Keratinocyte (primary cell): ENCODE results near the gene CPEB1. TPM values are rescaled to one million over a fixed set of nuclear protein-coding genes. Genes with fewer than 3 reads are reported as not detected.
A peak's percentile ranks its signal among the peaks of the same experiment; 100 is the strongest.

Experiments used
- DNase-seq: peaks from one replicate; pipeline ENCODE4 v3.0.0-alpha.2; 2011; ENCODE audit warnings: low read depth, missing footprints, low spot score
- FAIRE-seq: peaks from 2 replicates; lab custom pipeline; 2011; peaks lifted over from hg19 to GRCh38; lab: Jason Lieb, UNC
- H2AFZ ChIP-seq: 2 replicates; pipeline ENCODE4 v1.6.0; 2012; ENCODE audit warnings: low read length, control low read depth, inconsistent platforms; ENCODE audit not compliant: control insufficient read depth
- H3K27ac ChIP-seq: 2 replicates; pipeline ENCODE4 v1.5.1; 2011; ENCODE audit warnings: low read length; ENCODE audit not compliant: control insufficient read depth, insufficient read depth
- H3K27me3 ChIP-seq: 3 replicates; pipeline ENCODE4 v1.6.0; 2011; ENCODE audit warnings: low read length; ENCODE audit not compliant: control insufficient read depth, insufficient read depth; ENCODE audit errors: extremely low read depth
- H3K36me3 ChIP-seq, 2 experiments: 2 replicates in 1 of 2; 3 replicates in 1 of 2; pipeline ENCODE4 v1.5.1; 2011; ENCODE audit warnings: low read length in 2 of 2, mild to moderate bottlenecking in 1 of 2; ENCODE audit not compliant: control insufficient read depth in 2 of 2, insufficient read depth in 2 of 2; ENCODE audit errors: extremely low read depth in 1 of 2
- H3K4me1 ChIP-seq: 3 replicates; pipeline ENCODE4 v1.5.1; 2011; ENCODE audit warnings: low read length; ENCODE audit not compliant: control insufficient read depth, insufficient read depth; ENCODE audit errors: extremely low read depth
- H3K4me2 ChIP-seq: 3 replicates; pipeline ENCODE4 v1.6.0; 2011; ENCODE audit warnings: low read depth, low read length; ENCODE audit not compliant: control insufficient read depth, insufficient read depth; ENCODE audit errors: extremely low read depth
- H3K4me3 ChIP-seq, 3 experiments: fragments of 200-600 bp in 1 of 3; sonication (generic) in 1 of 3; 2 replicates in 2 of 3; 3 replicates in 1 of 3; pipeline ENCODE4 v1.5.1; 2011 to 2016; ENCODE audit warnings: low read length in 3 of 3, mild to moderate bottlenecking in 3 of 3, control low read depth in 2 of 3, inconsistent platforms in 1 of 3, low read depth in 1 of 3, mixed read lengths in 1 of 3, mixed run types in 1 of 3, moderate library complexity in 1 of 3; ENCODE audit not compliant: control insufficient read depth in 2 of 3, insufficient read depth in 2 of 3; ENCODE audit errors: extremely low read depth in 1 of 3
- H3K79me2 ChIP-seq: 2 replicates; pipeline ENCODE4 v1.6.0; 2012; ENCODE audit warnings: low read length; ENCODE audit not compliant: control insufficient read depth, insufficient read depth
- H3K9ac ChIP-seq: 3 replicates; pipeline ENCODE4 v1.6.0; 2011; ENCODE audit warnings: low read length; ENCODE audit not compliant: control insufficient read depth, insufficient read depth; ENCODE audit errors: extremely low read depth
- H3K9me1 ChIP-seq: 3 replicates; pipeline ENCODE4 v1.6.0; 2011; ENCODE audit warnings: low read length; ENCODE audit not compliant: control insufficient read depth, insufficient read depth; ENCODE audit errors: extremely low read depth
- H3K9me3 ChIP-seq: 2 replicates; pipeline ENCODE4 v1.5.1; 2012; ENCODE audit warnings: low read depth, low read length; ENCODE audit not compliant: control insufficient read depth
- H4K20me1 ChIP-seq: 3 replicates; pipeline ENCODE4 v1.6.0; 2011; ENCODE audit warnings: low read length; ENCODE audit not compliant: control insufficient read depth, insufficient read depth; ENCODE audit errors: extremely low read depth
- CTCF ChIP-seq, 3 experiments: IDR thresholded peaks in 1 of 3; conservative IDR thresholded peaks in 1 of 3; optimal IDR thresholded peaks in 1 of 3; 2 replicates in 2 of 3; 3 replicates in 1 of 3; pipeline versions ENCODE3 to v1.5.1; 2011; ENCODE audit warnings: low read length in 3 of 3, mild to moderate bottlenecking in 3 of 3, moderate library complexity in 2 of 3, control low read depth in 1 of 3, inconsistent platforms in 1 of 3; ENCODE audit not compliant: insufficient read depth in 2 of 3; ENCODE audit errors: extremely low read depth in 1 of 3
- EZH2 ChIP-seq: IDR thresholded peaks from one replicate; pipeline ENCODE4 v1.6.1; 2012; ENCODE audit warnings: inconsistent platforms, mild to moderate bottlenecking, low read length, moderate library complexity
- dilution Hi-C: fragments of 300-500 bp; cut with MboI; formaldehyde crosslinking; loops from one replicate; pipeline ENCODE4 v1.7.0; 2020; ENCODE audit warnings: low sequenced_read_pairs; ENCODE audit not compliant: extremely low pct_ligation_motif_present
- polyA plus RNA-seq, 5 experiments: library from polyadenylated mRNA; depleted of rRNA in 3 of 5; stranded (reverse) in 3 of 5; stranded (forward) in 1 of 5; unstranded in 1 of 5; fragments of >200 nt; gene quantifications; 1 replicate in 1 of 5; 2 replicates in 3 of 5; 3 replicates in 1 of 5; pipeline versions ENCODE4 v1.2.1 to v1.2.3, GENCODE V29; 2011 to 2012; ENCODE audit warnings: missing spikeins in 2 of 5, low read depth in 1 of 5, low replicate concordance in 1 of 5

The CPEB1 gene
- polyA plus RNA-seq, 1 donor (not counting 4 experiments of a cell fraction or from before 2014, with no cell fraction given), result 0.16 TPM

- DNase-seq (no peak), FAIRE-seq (no peak)
- no peak for TF ChIP-seq EZH2
- TF ChIP-seq CTCF (optimal IDR thresholded peaks at IDR 0.05 in 1 of 3, IDR thresholded peaks at IDR 0.05 in 1 of 3, conservative IDR thresholded peaks at IDR 0.05 in 1 of 3; ENCODE audit: extremely low read depth in 1 of 3, insufficient read depth in 2 of 3, low read length in 3 of 3), result no peak
- Histone ChIP-seq H4K20me1 (peaks cover 25% of the 10 kb centered on the region), H3K4me2 (peak overlapping the region; percentile 84), H3K9me3 (no peaks in the 10 kb centered on the region), H3K27ac (peak overlapping the region; percentile 86), H3K27me3 (no peaks in the 10 kb centered on the region), H3K36me3 (peaks cover 34 to 38% of the 10 kb centered on the region in 2 experiments), H3K4me1 (peaks cover 22% of the 10 kb centered on the region), H2AFZ (no peak overlapping the region), H3K9ac (peak overlapping the region; percentile 98), H3K4me3 (peak overlapping the region; percentile 93 to 99 (median 94)), H3K79me2 (peaks cover 41% of the 10 kb centered on the region), H3K9me1 (no peaks in the 10 kb centered on the region)
- dilution Hi-C loops, result no loop called here
Observed at GRCh38 chr15:82539691-82540054, 107.5 kb downstream of the CPEB1 start.

DNA sequence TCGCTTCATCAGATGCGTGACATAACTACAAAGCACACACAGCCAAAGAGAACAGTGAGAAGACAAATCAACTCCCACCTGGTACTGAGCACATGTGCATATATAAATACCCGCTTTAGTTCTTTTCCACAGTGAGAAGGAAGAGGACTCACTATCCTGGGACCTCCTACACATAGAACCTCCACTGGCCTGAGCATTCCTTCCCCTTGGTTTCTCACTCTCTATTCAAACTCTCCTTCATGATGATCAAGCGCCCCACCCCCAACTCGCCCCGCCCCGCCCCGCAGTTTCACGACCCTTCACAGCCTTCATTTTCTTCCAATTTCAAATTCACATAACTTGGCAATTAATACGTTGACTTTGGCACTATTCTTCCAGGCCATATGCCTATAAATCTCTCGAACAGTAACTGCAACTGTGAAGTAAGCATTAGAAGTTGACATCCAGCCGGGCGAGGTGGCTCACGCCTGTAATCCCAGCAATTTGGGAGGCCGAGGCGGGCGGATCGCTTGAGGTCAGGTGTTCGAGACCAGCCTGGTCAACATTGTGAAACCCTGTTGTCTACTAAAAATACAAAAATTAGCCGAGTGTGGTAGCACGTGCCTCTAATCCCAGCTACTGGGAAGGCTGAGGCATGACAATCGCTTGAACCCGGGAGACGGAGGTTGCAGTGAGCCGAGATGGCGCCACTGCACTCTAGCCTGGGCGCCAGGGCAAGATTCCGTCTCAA is 108.0 kb downstream of the CPEB1 start:
- H3K4me3 ChIP-seq, result peak overlapping the region; percentile 93 to 99 (median 94)
- peak overlapping the region; percentile 84 for H3K4me2 ChIP-seq
- H3K4me1 ChIP-seq, result peaks cover 22% of the 10 kb centered on the region
- no peaks in the 10 kb centered on the region for H3K27me3 ChIP-seq
- no peaks in the 10 kb centered on the region for H3K9me3 ChIP-seq
- peak overlapping the region; percentile 98 for H3K9ac ChIP-seq
- H3K9me1 ChIP-seq, result no peaks in the 10 kb centered on the region
- FAIRE-seq (no peak), DNase-seq (no peak)
- peaks cover 26% of the 10 kb centered on the region for H4K20me1 ChIP-seq
- peak overlapping the region; percentile 86 for H3K27ac ChIP-seq
- no peak overlapping the region for H2AFZ ChIP-seq
- TF ChIP-seq EZH2 (no peak), CTCF (optimal IDR thresholded peaks at IDR 0.05 in 1 of 3, IDR thresholded peaks at IDR 0.05 in 1 of 3, conservative IDR thresholded peaks at IDR 0.05 in 1 of 3; ENCODE audit: extremely low read depth in 1 of 3, insufficient read depth in 2 of 3, low read length in 3 of 3) (no peak)
- dilution Hi-C loops, result no loop called here
- H3K36me3 ChIP-seq, result peaks cover 34 to 38% of the 10 kb centered on the region in 2 experiments
- H3K79me2 ChIP-seq, result peaks cover 41% of the 10 kb centered on the region
